H54 (cell line): ENCODE results near the gene RGS10.
"Not testable (repeated sequence)": the region's sequence is repeated elsewhere in the genome, so short reads cannot be mapped to it uniquely, and the experiment has no call there.

Source experiments
- DNase-seq: peaks from one replicate; pipeline ENCODE4 v3.0.0; 2011; ENCODE audit warnings: low spot score, mixed read lengths; ENCODE audit not compliant: insufficient read length
- FAIRE-seq: peaks from 3 replicates; lab custom pipeline; 2011; peaks lifted over from hg19 to GRCh38; lab: Jason Lieb, UNC
- POLR2A ChIP-seq: IDR thresholded peaks from 2 replicates; pipeline ENCODE4 v1.6.1; 2011; ENCODE audit warnings: low read depth, mild to moderate bottlenecking, low read length

The RGS10 gene

DNA sequence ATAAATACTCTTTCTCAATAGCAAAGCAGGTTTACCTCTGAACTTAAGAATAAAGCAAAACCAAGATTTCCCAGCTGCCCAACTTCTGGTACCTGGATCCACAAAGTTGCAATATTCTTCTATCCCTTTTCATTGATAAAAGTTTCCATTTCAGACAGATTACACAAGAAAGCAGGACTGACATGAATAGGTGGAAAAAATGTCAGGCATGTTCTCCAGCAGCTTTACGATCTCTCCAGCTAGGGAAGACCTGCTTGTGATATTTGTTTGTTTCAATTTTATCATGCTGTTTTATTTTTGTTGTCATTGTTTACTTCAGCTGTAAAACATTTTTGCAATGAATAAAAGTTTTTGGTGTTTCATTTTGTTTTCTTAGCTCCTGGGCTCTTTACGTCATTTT is 9.0 kb downstream of the RGS10 start:
- DNase-seq (no peak), FAIRE-seq (no peak)
- no peak for TF ChIP-seq POLR2A

- not testable (repeated sequence) for DNase-seq, FAIRE-seq
Observed at GRCh38 chr10:119532791-119533190, 9.7 kb downstream of the RGS10 start.

DNA sequence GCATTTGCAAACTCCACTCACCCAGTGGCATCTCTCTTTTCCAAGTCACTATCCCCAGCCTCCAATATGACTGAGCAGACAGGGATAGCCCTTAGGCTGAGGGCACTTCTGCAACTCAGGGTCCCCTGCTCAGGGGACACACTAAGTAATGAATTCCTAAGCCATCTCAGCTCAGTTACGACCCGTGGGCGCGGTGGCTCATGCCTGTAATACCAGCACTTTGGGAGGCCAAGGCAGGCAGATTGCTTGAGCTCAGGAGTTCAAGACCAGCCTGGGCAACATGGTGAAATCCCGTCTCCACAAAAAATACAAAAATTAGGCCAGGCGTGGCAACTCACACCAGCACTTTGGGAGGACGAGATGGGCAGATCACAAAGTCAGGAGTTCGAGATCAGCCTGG is 10.3 kb downstream of the RGS10 start:
- not testable (repeated sequence) for FAIRE-seq, DNase-seq

DNA sequence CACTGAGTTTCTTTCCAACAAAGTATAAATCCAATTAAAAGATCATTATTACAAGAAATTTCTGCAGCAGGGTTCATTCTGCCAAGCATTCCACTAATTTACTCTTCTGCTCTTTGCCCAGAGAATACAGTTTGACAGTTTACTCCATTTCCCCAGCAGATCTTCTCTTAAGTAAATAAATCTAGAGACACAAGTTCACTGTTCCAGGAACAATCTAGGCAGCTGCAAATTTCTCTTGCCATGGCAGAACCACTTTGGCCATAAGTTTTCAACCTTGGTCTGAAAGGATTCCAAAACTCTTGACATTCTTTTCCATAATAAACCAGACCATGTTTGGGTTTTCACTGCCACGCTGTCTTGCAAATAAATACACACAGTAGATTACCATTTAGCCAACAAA is 11.5 kb downstream of the RGS10 start:
- DNase-seq (no peak), FAIRE-seq (no peak)
- TF ChIP-seq POLR2A: no peak

- peak; percentile 55 for DNase-seq
- not testable (repeated sequence) for FAIRE-seq
Observed at GRCh38 chr10:119528663-119529237, 13.8 kb downstream of the RGS10 start.

DNA sequence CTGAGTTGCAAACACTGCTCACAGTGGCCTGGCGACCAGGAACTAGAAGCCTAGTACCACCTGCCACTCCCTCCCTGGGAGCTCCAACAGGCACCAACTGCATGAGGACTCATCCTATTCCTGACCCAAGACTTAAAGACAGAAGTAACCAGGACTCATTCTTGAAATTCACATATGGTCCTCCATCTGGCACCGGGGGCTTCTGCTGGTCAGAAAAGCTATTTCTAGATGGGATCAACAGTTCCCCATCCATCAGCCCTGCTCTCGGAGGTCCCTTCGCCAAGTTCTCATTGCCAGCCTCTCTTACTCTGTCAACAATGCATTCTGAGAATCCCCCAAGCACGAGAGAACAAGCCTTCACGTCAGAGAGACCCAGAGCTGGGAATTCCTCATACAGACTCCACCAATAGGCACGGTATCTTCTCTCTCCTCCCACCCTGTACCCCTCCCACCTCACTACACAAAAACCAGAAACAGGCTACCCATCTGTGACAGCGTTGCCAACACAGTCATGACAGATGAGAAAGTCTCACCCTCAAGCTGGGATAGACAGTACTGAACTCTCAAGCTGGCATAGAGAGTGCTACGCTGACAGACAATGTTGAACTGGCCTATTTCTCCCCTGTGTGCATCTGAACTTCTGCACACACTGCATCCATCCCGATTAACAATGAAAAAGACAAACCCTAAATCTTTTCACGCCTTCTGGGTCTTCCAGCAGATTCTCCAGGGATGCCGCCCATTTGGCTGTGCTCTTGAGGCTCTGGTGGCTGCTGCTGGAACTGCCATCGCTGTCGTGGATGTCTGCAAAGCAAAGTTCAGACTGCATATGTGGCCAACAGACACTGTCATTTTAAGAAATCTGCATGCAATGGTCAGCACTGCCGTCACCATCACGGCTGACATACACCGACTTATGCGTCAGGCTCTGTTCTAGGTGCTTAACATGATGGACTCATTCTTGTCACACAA is 15.6 kb downstream of the RGS10 start:
- TF ChIP-seq POLR2A: no peak
- FAIRE-seq: no peak

GRCh38 chr10:119526149-119526548 is 16.4 kb downstream of the RGS10 start:
- DNase-seq (no peak), FAIRE-seq (no peak)
- no peak for TF ChIP-seq POLR2A

More for the DNA sequence above, 15.6 kb downstream of the RGS10 start:
- DNase-seq: no peak

- FAIRE-seq (no peak), DNase-seq (no peak)
- no peak for TF ChIP-seq POLR2A
Observed at GRCh38 chr10:119525116-119525515, 17.4 kb downstream of the RGS10 start.

- no peak for TF ChIP-seq POLR2A
- no peak for FAIRE-seq
- no peak for DNase-seq
Observed at GRCh38 chr10:119524720-119525070, 17.8 kb downstream of the RGS10 start.

GRCh38 chr10:119523895-119524719 is 18.4 kb downstream of the RGS10 start:
- FAIRE-seq (no peak), DNase-seq (no peak)
- TF ChIP-seq POLR2A: no peak

DNA sequence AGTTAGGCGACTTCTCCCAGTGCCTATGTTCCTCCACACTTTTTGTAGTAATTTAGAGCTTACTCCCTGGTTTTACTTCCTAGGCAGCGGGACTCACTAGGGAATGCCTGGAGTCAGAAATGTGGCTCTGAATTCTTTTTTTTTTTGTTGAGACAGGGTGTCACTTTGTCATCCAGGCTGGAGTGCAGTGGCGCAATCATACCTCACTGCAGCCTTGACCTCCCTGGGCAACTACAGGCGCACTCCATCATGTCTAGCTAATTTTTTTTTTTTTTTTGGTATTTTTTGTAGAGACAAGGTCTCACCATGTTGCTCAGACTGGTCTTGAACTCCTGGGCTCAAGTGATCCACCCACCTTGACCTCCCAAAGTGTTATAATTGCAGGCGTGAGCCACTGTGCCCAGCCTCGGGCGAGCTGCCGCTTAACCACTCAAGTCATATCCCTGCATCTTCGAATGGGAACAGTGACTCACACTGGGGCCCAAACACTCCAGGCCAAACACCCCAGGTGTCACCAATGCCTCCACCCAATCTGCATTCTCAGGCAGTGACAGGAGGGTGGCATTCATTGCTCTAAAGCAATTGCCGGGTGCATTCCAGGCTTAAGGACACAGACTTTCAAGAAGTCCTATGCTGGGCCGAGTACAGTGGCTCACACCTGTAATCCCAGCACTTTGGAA is 19.6 kb downstream of the RGS10 start:
- FAIRE-seq: peak; percentile 78
- TF ChIP-seq POLR2A: no peak
- DNase-seq: peak; percentile 92

- DNase-seq: peak; percentile 91
- FAIRE-seq: peak; percentile 70
- no peak for TF ChIP-seq POLR2A
Observed at GRCh38 chr10:119521443-119522204, 20.9 kb downstream of the RGS10 start.

- DNase-seq (no peak), FAIRE-seq (no peak)
- TF ChIP-seq POLR2A: no peak
Observed at GRCh38 chr10:119520283-119520682, 22.2 kb downstream of the RGS10 start.
